Gastroesophageal sphincter (tissue), 4 donors: ENCODE data around the gene KCNF1. TPM values are rescaled to one million over a fixed set of nuclear protein-coding genes. Genes with fewer than 3 reads are reported as not detected.

Experiments used
- ATAC-seq: fragments of 150-250 bp; one replicate; pipeline ENCODE4 v1.9.1; 2016; ENCODE audit warnings: mild to moderate bottlenecking, moderate library complexity
- H3K27ac ChIP-seq, 4 donors: fragments of 200-600 bp; sonication (generic) in 3 of 4; 1 replicate in 3 of 4; 2 replicates in 1 of 4; pipeline ENCODE4 v1.5.1; 2016 to 2019
- H3K27me3 ChIP-seq: fragments of 200-600 bp; sonication (generic); one replicate; pipeline ENCODE4 v1.5.1; 2019
- H3K36me3 ChIP-seq, 2 donors: fragments of 200-600 bp; sonication (generic); one replicate each; pipeline ENCODE4 v1.5.1; 2019; ENCODE audit warnings: control low read depth in 1 of 2
- H3K4me1 ChIP-seq, 3 donors: fragments of 200-600 bp; sonication (generic); 1 replicate in 2 of 3; 2 replicates in 1 of 3; pipeline ENCODE4 v1.5.1; 2016 to 2019; ENCODE audit warnings: control low read depth in 2 of 3
- H3K4me3 ChIP-seq, 2 donors: fragments of 200-600 bp; sonication (generic); one replicate each; pipeline ENCODE4 v1.5.1; 2019; ENCODE audit warnings: mild to moderate bottlenecking in 1 of 2, moderate library complexity in 1 of 2
- H3K9me3 ChIP-seq, 3 donors: fragments of 200-600 bp; sonication (generic); one replicate each; pipeline ENCODE4 v1.5.1; 2017 to 2019; ENCODE audit warnings: control low read depth in 2 of 3
- EP300 ChIP-seq: sonication (generic); formaldehyde crosslinking; IDR thresholded peaks from one replicate; pipeline ENCODE4 v1.6.1; 2017; ENCODE audit warnings: antibody characterized with exemption, mild to moderate bottlenecking
- POLR2A ChIP-seq, 2 donors: fragments of 450-650 bp; IDR thresholded peaks; one replicate each; pipeline ENCODE4 v1.6.1; 2017; ENCODE audit warnings: antibody characterized with exemption in 2 of 2, mild to moderate bottlenecking in 2 of 2, moderate library complexity in 1 of 2
- POLR2AphosphoS5 ChIP-seq: sonication (generic); formaldehyde crosslinking; IDR thresholded peaks from one replicate; pipeline ENCODE4 v1.6.1; 2017; ENCODE audit warnings: antibody characterized with exemption
- WGBS, 2 donors: methylation state at CpG; one replicate each; pipeline ENCODE4 v1.1.5; 2018; ENCODE audit warnings: low coverage in 1 of 2; 5-methylcytosine and 5-hydroxymethylcytosine counted together
- total RNA-seq, 4 donors: library from RNA; depleted of rRNA; stranded (reverse); fragments of >200 nt; gene quantifications; one replicate each; pipeline ENCODE4 v1.1.0, GENCODE V29; 2016
- TF ChIP-seq, protein P1 (sequence below), 4 experiments: fragments of 200-600 bp in 2 of 4; fragments of 450-650 bp in 2 of 4; sonication (generic) in 1 of 4; IDR thresholded peaks; one replicate each; pipeline ENCODE4 v1.5.1; 2017 to 2019; ENCODE audit warnings: antibody characterized with exemption in 4 of 4, mild to moderate bottlenecking in 2 of 4, moderate library complexity in 2 of 4

The KCNF1 gene
- total RNA-seq, 4 donors from 2014 or later = 6.1 to 47.7 (median 29.1) TPM; not detected in 1

DNA sequence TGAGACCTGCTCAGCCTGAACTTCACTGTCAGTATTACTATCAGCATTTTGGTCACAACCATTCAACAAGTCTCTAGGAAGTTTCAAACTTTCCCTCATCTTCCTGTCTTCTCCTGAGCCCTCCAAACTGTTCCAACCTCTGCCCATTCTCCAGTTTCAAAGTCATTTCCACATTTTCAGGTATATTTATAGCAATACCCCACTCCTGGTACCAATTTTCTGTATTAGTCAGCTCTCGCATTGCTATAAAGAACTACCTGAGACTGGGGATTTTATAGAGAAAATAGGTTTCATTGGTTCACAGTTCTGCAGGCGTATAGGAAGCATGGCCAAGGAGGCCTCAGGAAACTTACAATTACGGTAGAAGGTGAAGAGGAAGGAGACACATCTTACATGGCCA is 27.3 kb downstream of the KCNF1 start:
- no peaks in the 10 kb centered on the region for H3K36me3 ChIP-seq
- H3K9me3 ChIP-seq = peaks cover 0 to 22% (median 0%) of the 10 kb centered on the region in 3 donors
- peaks cover 24% of the 10 kb centered on the region for H3K27me3 ChIP-seq
- no peaks in the 10 kb centered on the region for H3K4me1 ChIP-seq
- 93 to 97% methylated on average over 3 of the region's 3 CpGs for WGBS, 2 donors
- ATAC-seq = no peak
- H3K4me3 ChIP-seq = no peak overlapping the region
- no peak overlapping the region for H3K27ac ChIP-seq
- TF ChIP-seq POLR2AphosphoS5 (no peak), EP300 (no peak), POLR2A (IDR thresholded peaks at IDR 0.05) (no peak)
- TF ChIP-seq, protein P1, sequence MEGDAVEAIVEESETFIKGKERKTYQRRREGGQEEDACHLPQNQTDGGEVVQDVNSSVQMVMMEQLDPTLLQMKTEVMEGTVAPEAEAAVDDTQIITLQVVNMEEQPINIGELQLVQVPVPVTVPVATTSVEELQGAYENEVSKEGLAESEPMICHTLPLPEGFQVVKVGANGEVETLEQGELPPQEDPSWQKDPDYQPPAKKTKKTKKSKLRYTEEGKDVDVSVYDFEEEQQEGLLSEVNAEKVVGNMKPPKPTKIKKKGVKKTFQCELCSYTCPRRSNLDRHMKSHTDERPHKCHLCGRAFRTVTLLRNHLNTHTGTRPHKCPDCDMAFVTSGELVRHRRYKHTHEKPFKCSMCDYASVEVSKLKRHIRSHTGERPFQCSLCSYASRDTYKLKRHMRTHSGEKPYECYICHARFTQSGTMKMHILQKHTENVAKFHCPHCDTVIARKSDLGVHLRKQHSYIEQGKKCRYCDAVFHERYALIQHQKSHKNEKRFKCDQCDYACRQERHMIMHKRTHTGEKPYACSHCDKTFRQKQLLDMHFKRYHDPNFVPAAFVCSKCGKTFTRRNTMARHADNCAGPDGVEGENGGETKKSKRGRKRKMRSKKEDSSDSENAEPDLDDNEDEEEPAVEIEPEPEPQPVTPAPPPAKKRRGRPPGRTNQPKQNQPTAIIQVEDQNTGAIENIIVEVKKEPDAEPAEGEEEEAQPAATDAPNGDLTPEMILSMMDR (IDR thresholded peaks at IDR 0.05) = no peak

DNA sequence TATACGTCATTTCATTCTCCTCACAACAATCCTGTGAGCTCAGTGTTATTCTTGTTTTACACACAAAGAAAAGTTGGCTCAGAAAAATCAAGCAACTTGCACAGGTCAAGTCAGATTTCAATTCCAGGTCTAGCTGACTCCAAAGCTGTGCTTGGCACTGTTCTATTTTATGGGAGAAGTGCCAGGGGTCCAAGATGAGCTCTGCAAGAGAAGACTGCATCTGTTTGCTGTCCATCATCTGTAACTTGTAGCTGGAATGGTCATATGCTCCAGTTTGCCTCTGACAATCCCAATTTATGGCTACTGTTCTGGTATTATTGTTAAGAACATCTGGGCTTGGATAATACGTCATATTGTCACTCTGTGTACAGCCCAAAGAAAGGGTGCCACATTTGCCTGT is 28.9 kb downstream of the KCNF1 start:
- TF ChIP-seq POLR2AphosphoS5 = no peak
- no peak for TF ChIP-seq POLR2A (IDR thresholded peaks at IDR 0.05)
- TF ChIP-seq, protein P1 (IDR thresholded peaks at IDR 0.05) = no peak
- Histone ChIP-seq H3K27me3 (peaks cover 26% of the 10 kb centered on the region), H3K36me3 (no peaks in the 10 kb centered on the region), H3K4me1 (no peaks in the 10 kb centered on the region), H3K4me3 (no peak overlapping the region), H3K27ac (no peak overlapping the region), H3K9me3 (peaks cover 0 to 22% (median 0%) of the 10 kb centered on the region in 3 donors)
- no peak for ATAC-seq
- 0 to 64% methylated on average over 1 of the region's 2 CpGs for WGBS, 2 donors

DNA sequence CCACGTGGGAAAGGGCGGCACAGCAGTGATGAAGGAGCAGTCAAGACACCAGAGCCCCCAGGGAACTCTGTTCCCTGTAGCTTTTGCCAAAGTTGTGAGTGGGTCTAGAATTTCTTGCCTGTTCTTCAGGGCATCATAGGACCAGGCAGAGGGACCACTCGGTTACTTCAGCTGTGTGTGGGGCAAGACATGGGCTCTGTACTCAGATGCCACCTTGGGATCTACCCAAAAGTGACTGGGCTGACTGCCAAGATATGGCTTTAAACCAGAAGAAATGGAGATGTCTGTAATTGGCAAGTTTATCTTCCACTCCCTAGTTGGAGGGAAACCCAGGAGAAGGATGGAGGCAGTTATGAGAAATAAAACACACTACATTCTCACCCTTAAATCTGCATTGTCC is 29.6 kb downstream of the KCNF1 start:
- WGBS, 2 donors = 29 to 75% methylated on average over 1 of the region's 3 CpGs
- Histone ChIP-seq H3K9me3 (peaks cover 0 to 22% (median 0%) of the 10 kb centered on the region in 3 donors), H3K36me3 (no peaks in the 10 kb centered on the region), H3K27ac (no peak overlapping the region), H3K4me1 (no peaks in the 10 kb centered on the region), H3K27me3 (peaks cover 34% of the 10 kb centered on the region), H3K4me3 (no peak overlapping the region)
- no peak for ATAC-seq
- no peak for TF ChIP-seq POLR2AphosphoS5
- no peak for TF ChIP-seq POLR2A (IDR thresholded peaks at IDR 0.05)
- no peak for TF ChIP-seq EP300
- TF ChIP-seq, protein P1 (IDR thresholded peaks at IDR 0.05) = no peak

GRCh38 chr2:10944799-10945198 is 33.1 kb downstream of the KCNF1 start:
- Histone ChIP-seq H3K4me3 (no peak overlapping the region), H3K27ac (no peak overlapping the region), H3K36me3 (no peaks in the 10 kb centered on the region), H3K27me3 (peaks cover 58% of the 10 kb centered on the region), H3K9me3 (peaks cover 0 to 5% (median 0%) of the 10 kb centered on the region in 3 donors), H3K4me1 (no peaks in the 10 kb centered on the region)
- TF ChIP-seq POLR2AphosphoS5 (no peak), POLR2A (IDR thresholded peaks at IDR 0.05) (no peak), EP300 (no peak)
- TF ChIP-seq, protein P1 (IDR thresholded peaks at IDR 0.05) = no peak
- WGBS, 2 donors = 67 to 80% methylated on average over 1 to 2 of the region's 5 CpGs
- ATAC-seq = no peak

DNA sequence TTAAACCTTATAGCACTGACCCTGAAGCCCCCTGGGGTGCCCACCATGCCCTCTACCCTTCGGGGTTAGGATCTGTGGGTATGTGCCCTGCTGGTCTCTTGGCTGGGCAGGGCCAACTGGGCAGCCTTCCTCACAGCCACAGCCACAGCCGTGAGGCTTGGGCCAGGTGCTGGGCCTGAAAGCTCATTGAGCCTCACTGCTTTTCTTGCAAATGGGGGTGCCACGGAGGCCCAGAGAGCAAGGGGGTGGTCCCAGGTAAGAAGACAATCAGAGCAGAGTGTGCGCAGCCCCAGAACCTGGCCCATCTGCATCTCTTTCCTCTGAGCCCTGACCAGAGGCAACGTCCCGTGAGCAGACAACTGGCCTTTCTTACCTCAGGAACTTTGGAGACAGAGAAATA is 34.7 kb downstream of the KCNF1 start:
- no peak for TF ChIP-seq POLR2AphosphoS5
- no peaks in the 10 kb centered on the region for H3K9me3 ChIP-seq
- H3K4me3 ChIP-seq = no peak overlapping the region
- H3K4me1 ChIP-seq = no peaks in the 10 kb centered on the region
- H3K36me3 ChIP-seq = no peaks in the 10 kb centered on the region
- peaks cover 57% of the 10 kb centered on the region for H3K27me3 ChIP-seq
- ATAC-seq = no peak
- no peak overlapping the region for H3K27ac ChIP-seq
- 88% methylated on average over 3 of the region's 6 CpGs; no CpG with 5 or more reads in 1 of the 2 donors for WGBS, 2 donors
